Brain microvascular endothelial cell (primary cell): ENCODE data around the gene EIF4A3.

ENCODE experiments used
- DNase-seq: peaks from one replicate; pipeline ENCODE4 v3.0.0-alpha.2; 2020
- H3K27ac ChIP-seq: fragments of 250-450 bp; sonication (Bioruptor Pico); 2 replicates; pipeline ENCODE4 v1.5.1; 2020; ENCODE audit warnings: mild to moderate bottlenecking, moderate library complexity
- H3K27me3 ChIP-seq: fragments of 250-450 bp; sonication (Bioruptor Pico); replicated peaks from 2 replicates; pipeline ENCODE4 v1.5.1; 2020; ENCODE audit warnings: mild to moderate bottlenecking
- H3K36me3 ChIP-seq: fragments of 250-450 bp; sonication (Bioruptor Pico); replicated peaks from 2 replicates; pipeline ENCODE4 v1.5.1; 2020; ENCODE audit warnings: mild to moderate bottlenecking
- H3K4me3 ChIP-seq: 2 replicates; pipeline ENCODE4 v1.5.1; 2011; ENCODE audit warnings: low read depth, mild to moderate bottlenecking, control low read depth, low read length, moderate library complexity
- CTCF ChIP-seq: IDR thresholded peaks from 2 replicates; pipeline ENCODE4 v1.5.1; 2011; ENCODE audit warnings: low read depth, mild to moderate bottlenecking, moderate library complexity, low read length, control low read depth, inconsistent platforms; ENCODE audit errors: missing control alignments
- in situ Hi-C: cut with HindIII; loops from 2 replicates; pipeline ENCODE4 v1.10.0; 2017; ENCODE audit warnings: low sequenced_read_pairs, low pct_ligation_motif_present

Gene EIF4A3

GRCh38 chr17:80191192-80191591 lies 44.3 kb upstream of the EIF4A3 start:
- no peak for DNase-seq

GRCh38 chr17:80190716-80191115 lies 43.8 kb upstream of the EIF4A3 start:
- no peak overlapping the region for H3K27ac ChIP-seq
- H3K27me3 ChIP-seq, result no peaks in the 10 kb centered on the region
- no peaks in the 10 kb centered on the region for H3K36me3 ChIP-seq
- no peak for DNase-seq
- TF ChIP-seq CTCF, result no peak
- in situ Hi-C loops, result no loop called here
- no peak overlapping the region for H3K4me3 ChIP-seq

More at GRCh38 chr17:80191192-80191591, 44.3 kb upstream of the EIF4A3 start:
- H3K27me3 ChIP-seq, result no peaks in the 10 kb centered on the region
- in situ Hi-C loops, result no loop called here
- no peaks in the 10 kb centered on the region for H3K36me3 ChIP-seq
- no peak for TF ChIP-seq CTCF
- H3K27ac ChIP-seq, result no peak overlapping the region
- H3K4me3 ChIP-seq, result no peak overlapping the region

GRCh38 chr17:80189611-80190010 lies 42.7 kb upstream of the EIF4A3 start:
- in situ Hi-C loops, result no loop called here
- DNase-seq, result no peak

GRCh38 chr17:80187515-80187941 lies 40.6 kb upstream of the EIF4A3 start:
- no peaks in the 10 kb centered on the region for H3K27me3 ChIP-seq
- no peak for TF ChIP-seq CTCF
- in situ Hi-C loops, result no loop called here
- H3K36me3 ChIP-seq, result no peaks in the 10 kb centered on the region
- no peak overlapping the region for H3K27ac ChIP-seq
- H3K4me3 ChIP-seq, result no peak overlapping the region
- no peak for DNase-seq

More at GRCh38 chr17:80189611-80190010, 42.7 kb upstream of the EIF4A3 start:
- H3K4me3 ChIP-seq, result no peak overlapping the region
- no peak overlapping the region for H3K27ac ChIP-seq
- no peaks in the 10 kb centered on the region for H3K36me3 ChIP-seq
- no peak for TF ChIP-seq CTCF
- H3K27me3 ChIP-seq, result no peaks in the 10 kb centered on the region

- DNase-seq, result no peak
- no peak overlapping the region for H3K4me3 ChIP-seq
- in situ Hi-C loops, result no loop called here
- H3K27me3 ChIP-seq, result no peaks in the 10 kb centered on the region
- H3K27ac ChIP-seq, result no peak overlapping the region
- no peaks in the 10 kb centered on the region for H3K36me3 ChIP-seq
- no peak for TF ChIP-seq CTCF
These were observed 40.2 kb upstream of the EIF4A3 start for GRCh38 chr17:80187090-80187489.

- Histone ChIP-seq H3K27ac (no peak overlapping the region), H3K4me3 (no peak overlapping the region), H3K36me3 (no peaks in the 10 kb centered on the region), H3K27me3 (no peaks in the 10 kb centered on the region)
- no peak for TF ChIP-seq CTCF
- in situ Hi-C loops, result no loop called here
- no peak for DNase-seq
These were observed 39.0 kb upstream of the EIF4A3 start for GRCh38 chr17:80185968-80186367.
